ENCODE data around the gene RSPRY1.

GRCh38 chr16:57282510-57283213 is 96.5 kb downstream of the RSPRY1 start:
- TF ChIP-seq POLR2A (IDR thresholded peaks at IDR 0.05) (no peak), CTCF (IDR thresholded peaks at IDR 0.05) (no peak)
